Heart right ventricle (tissue), 16 donors: ENCODE results near the gene PPP2R3C. TPM values are rescaled to one million over a fixed set of nuclear protein-coding genes. Genes with fewer than 3 reads are reported as not detected.

ENCODE experiments used
- ATAC-seq, 8 donors: fragments of 200-7000 bp; cut with Tn5 transposase; one replicate each; pipeline ENCODE4 v1.9.1; 2020; ENCODE audit warnings: mild to moderate bottlenecking in 8 of 8, moderate library complexity in 8 of 8, moderate number of reproducible peaks in 1 of 8
- DNase-seq, 2 donors: peaks; one replicate each; pipeline ENCODE4 v3.0.0-alpha.2; 2020
- H3K27ac ChIP-seq, 10 donors: fragments of 200-600 bp; sonication (generic) in 2 of 10; one replicate each; pipeline versions ENCODE4 v1.5.0 to v1.8.0; 2020 to 2022; ENCODE audit warnings: mild to moderate bottlenecking in 3 of 10
- H3K27me3 ChIP-seq, 7 donors: fragments of 200-600 bp; one replicate each; pipeline ENCODE4 v1.8.0; 2021 to 2022; ENCODE audit warnings: mild to moderate bottlenecking in 2 of 7
- H3K36me3 ChIP-seq, 9 donors: fragments of 200-600 bp; sonication (generic) in 1 of 9; one replicate each; pipeline versions ENCODE4 v1.5.0 to v1.8.0; 2020 to 2022; ENCODE audit warnings: mild to moderate bottlenecking in 2 of 9
- H3K4me1 ChIP-seq, 9 donors: fragments of 200-600 bp; sonication (generic) in 1 of 9; one replicate each; pipeline versions ENCODE4 v1.5.0 to v1.8.0; 2020 to 2022; ENCODE audit warnings: mild to moderate bottlenecking in 4 of 9
- H3K4me3 ChIP-seq, 10 donors: fragments of 200-600 bp; sonication (generic) in 2 of 10; one replicate each; pipeline versions ENCODE4 v1.5.0 to v1.8.0; 2020 to 2022; ENCODE audit warnings: mild to moderate bottlenecking in 7 of 10, moderate library complexity in 2 of 10
- H3K9me3 ChIP-seq, 11 donors: fragments of 200-600 bp in 10 of 11; sonication (generic) in 2 of 11; one replicate each; pipeline versions ENCODE4 v1.5.0 to v1.8.0; 2013 to 2022; ENCODE audit warnings: mild to moderate bottlenecking in 2 of 11, control low read depth in 1 of 11, moderate library complexity in 1 of 11
- CTCF ChIP-seq, 9 donors: fragments of 200-600 bp; sonication (generic) in 2 of 9; IDR thresholded peaks; one replicate each; pipeline versions ENCODE4 v1.5.0 to v1.8.0; 2021 to 2022; ENCODE audit warnings: antibody characterized with exemption in 9 of 9, mild to moderate bottlenecking in 5 of 9, moderate library complexity in 1 of 9
- WGBS, 2 donors: extraction: QIAGEN DNeasy Blood & Tissue Kit; methylation state at CpG; one replicate each; pipeline ENCODE4 v1.1.7; 2013; ENCODE audit warnings: inconsistent platforms in 1 of 2; 5-methylcytosine and 5-hydroxymethylcytosine counted together
- intact Hi-C, 10 donors: fragments of 100-400 bp; cut with DNase I; formaldehyde crosslinking; loops; one replicate each; pipeline versions ENCODE4 v1.11.1 to v1.14.2; 2022
- long read RNA-seq, 3 donors: library from polyadenylated mRNA; unstranded; transcript quantifications; one replicate each; pipeline ENCODE4 v2.0.0, GENCODE V29; 2020 to 2021
- polyA plus RNA-seq, 2 donors: library from polyadenylated mRNA; stranded (reverse); fragments of 200-250 nt; gene quantifications; one replicate each; pipeline ENCODE4 v1.2.3, GENCODE V29; 2013
- total RNA-seq, 10 donors: library from RNA; stranded (reverse); fragmentation: NEBNext Ultra II Directional in 3 of 10; extraction: Animal tissue kit (Norgen Biotek cat#: 25700) in 3 of 10; gene quantifications; one replicate each; pipeline versions ENCODE4 v1.2.1 to v1.2.4, GENCODE V29; 2021 to 2023
- donor health status: Arrhythmogenic right ventricular cardiomyopathy.
- donor health status: ischemic (EF 13 %, LVEDD 7.1; RV severe dilation, severe dysfunction).
- donor health status: healthy with polysubstance abuse.
- donor health status: DM: no; HTN: yes; CAD: no.
- donor health status: DM: no; HTN: no; CAD: no.
- donor health status: ischemic (EF 25% LVEDD 6.9; RV normal size, moderate dysfunction).
- donor health status: ischemic (EF 25% LVEDD 5.7; RV mildly dilated, moderate dysfunction).
- donor health status: healthy.
- donor health status: DM: yes; HTN: yes; CAD: no.
- donor health status: Ischemic cardiomyopathy.
- donor health status: ischemic (EF 35%, LVEDD 5.7; RV mildly dilated, moderate dysfunction).
- donor health status: nonischemic (EF 11% LVEDD 7.7; RV severe dilation, severe dysfunction).
- donor health status: DM: yes; HTN: yes; CAD: no.
- donor health status: PGD.
- donor health status: ischemic (EF 29% LVEDD 5.4; RV normal size, mild dysfunction).
- donor health status: nonischemic (EF 23%, LVEDD 6.1; RV moderate dilation, normal function).

Gene PPP2R3C
- total RNA-seq = 10 to 100 TPM; 25.8 to 36.3 (median 27.9) TPM
- 10 to 100 TPM; 25.5 to 28.6 TPM for polyA plus RNA-seq
- long read RNA-seq, donor 1, transcript PPP2R3C-217 (12 exons, 1,846 nt) = minor isoform, 5 of 32 reads
- long read RNA-seq, donor 1, transcript PPP2R3C-201 (13 exons, 1,839 nt) = major isoform, 14 of 32 reads
- long read RNA-seq, donor 1, partial matches to known transcripts = 4 of 32 reads
- long read RNA-seq, donor 1, other reads (novel, unspliced or antisense) = 8 of 32 reads
- long read RNA-seq, donor 2, transcript PPP2R3C-201 (13 exons, 1,839 nt) = major isoform, 22 of 34 reads
- long read RNA-seq, donor 2, partial matches to known transcripts = 3 of 34 reads
- long read RNA-seq, donor 2, other reads (novel, unspliced or antisense) = 5 of 34 reads
- long read RNA-seq, donor 3, transcript PPP2R3C-217 (12 exons, 1,846 nt) = minor isoform, 11 of 60 reads
- long read RNA-seq, donor 3, transcript PPP2R3C-201 (13 exons, 1,839 nt) = major isoform, 34 of 60 reads
- long read RNA-seq, donor 3, partial matches to known transcripts = 7 of 60 reads
- long read RNA-seq, donor 3, other reads (novel, unspliced or antisense) = 8 of 60 reads

GRCh38 chr14:35121887-35122695 is at the start of gene PPP2R3C, which contains the start of gene PRORP:
Gene PPP2R3C, minus strand, starts transcription at chr14:35121990. Its CDS starts 31 bp downstream, at chr14:35121959.
Gene PRORP, plus strand, starts transcription at chr14:35122552. Its CDS starts 694 bp downstream, at chr14:35123246.
- intact Hi-C loops = loop anchor here in 6 of 10 donors (2.0 to 10.0 kb wide), 7 partner anchors 75 to 1203 kb away; partner anchors contain the start of genes FAM177A1 (in 4 of the 6), BAZ1A (in 2 of the 6), SRP54 (in 2 of the 6) and MBIP (in 1 of the 6)
- DNase-seq (peak; percentile 86 to 93), ATAC-seq (peak; percentile 93 to 97 (median 96))
- H3K27me3 ChIP-seq = no peaks in the 10 kb centered on the region
- no peak for TF ChIP-seq CTCF (IDR thresholded peaks at IDR 0.05)
- H3K27ac ChIP-seq = peak within 1 kb of the TSS; percentile 92 to 98 (median 95)
- H3K9me3 ChIP-seq = no peaks in the 10 kb centered on the region
- peaks cover 0 to 28% (median 0%) of the 10 kb centered on the region in 9 donors for H3K36me3 ChIP-seq
- H3K4me1 ChIP-seq = peaks cover 0 to 73% (median 34%) of the 10 kb centered on the region in 9 donors
- WGBS, 2 donors = 0% methylated on average over 57 of the region's 57 CpGs
- peak within 1 kb of the TSS; percentile 33 to 90 (median 70) for H3K4me3 ChIP-seq

DNA sequence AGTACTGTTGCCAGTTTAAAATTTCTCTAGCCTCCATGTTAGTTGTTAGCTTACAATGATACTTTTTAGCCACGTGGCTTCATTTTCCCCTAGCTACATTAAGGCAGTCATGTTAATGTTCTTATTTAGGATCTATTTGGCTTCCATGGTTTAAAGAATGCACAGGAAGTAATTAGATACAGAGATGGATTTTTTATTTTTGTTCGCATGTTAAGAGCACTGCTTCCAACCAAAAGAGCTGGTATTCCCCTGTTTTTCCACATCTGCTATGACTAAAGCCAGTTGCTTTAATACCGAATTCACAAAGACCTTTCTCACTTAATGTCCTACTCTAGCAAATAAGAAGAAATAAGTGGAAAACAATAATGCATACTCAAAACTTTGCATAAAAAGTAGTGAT is 45.7 kb upstream of the PPP2R3C start:
- 89 to 93% methylated on average over 3 of the region's 3 CpGs for WGBS, 2 donors
- TF ChIP-seq CTCF (IDR thresholded peaks at IDR 0.05) = no peak
- Histone ChIP-seq H3K27me3 (no peaks in the 10 kb centered on the region), H3K4me1 (no peaks in the 10 kb centered on the region), H3K9me3 (no peaks in the 10 kb centered on the region), H3K36me3 (peaks cover 0 to 29% (median 0%) of the 10 kb centered on the region in 9 donors), H3K27ac (no peak overlapping the region), H3K4me3 (no peak overlapping the region)
- ATAC-seq (no peak), DNase-seq (no peak)
- intact Hi-C loops = no loop called here

DNA sequence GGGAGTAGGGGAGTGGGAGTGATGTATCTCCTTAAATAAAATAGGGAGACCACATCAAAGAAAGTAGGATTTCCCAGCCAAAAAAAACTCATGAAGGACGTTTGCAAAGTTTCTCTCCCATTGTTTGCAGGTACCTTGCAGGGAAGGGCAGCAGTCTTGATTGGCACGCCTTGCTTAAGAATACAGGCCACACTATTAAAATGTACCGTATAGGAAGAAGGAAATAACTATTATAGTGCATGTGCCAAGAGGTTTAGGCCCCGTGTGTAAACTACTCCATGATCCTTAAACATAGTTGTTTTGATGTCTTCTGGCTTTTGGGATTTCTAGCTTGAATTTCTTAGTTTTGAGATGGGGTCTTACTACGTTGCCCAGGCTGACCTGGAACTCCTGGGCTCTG is 43.1 kb upstream of the PPP2R3C start:
- ATAC-seq (no peak), DNase-seq (no peak)
- no peak overlapping the region for H3K27ac ChIP-seq
- intact Hi-C loops = no loop called here
- no peak overlapping the region for H3K4me3 ChIP-seq
- 83 to 85% methylated on average over 5 of the region's 5 CpGs for WGBS, 2 donors
- no peaks in the 10 kb centered on the region for H3K27me3 ChIP-seq
- H3K9me3 ChIP-seq = no peaks in the 10 kb centered on the region
- peaks cover 0 to 22% (median 3%) of the 10 kb centered on the region in 9 donors for H3K4me1 ChIP-seq
- TF ChIP-seq CTCF (IDR thresholded peaks at IDR 0.05) = no peak
- H3K36me3 ChIP-seq = peaks cover 0 to 27% (median 0%) of the 10 kb centered on the region in 9 donors

GRCh38 chr14:35163384-35163783 is 41.6 kb upstream of the PPP2R3C start:
- DNase-seq (no peak), ATAC-seq (no peak)
- Histone ChIP-seq H3K36me3 (peaks cover 0 to 31% (median 0%) of the 10 kb centered on the region in 9 donors), H3K4me1 (peaks cover 0 to 26% (median 3%) of the 10 kb centered on the region in 9 donors), H3K9me3 (no peaks in the 10 kb centered on the region), H3K27ac (no peak overlapping the region), H3K4me3 (no peak overlapping the region), H3K27me3 (no peaks in the 10 kb centered on the region)
- TF ChIP-seq CTCF (IDR thresholded peaks at IDR 0.05) = no peak
- intact Hi-C loops = no loop called here
- 96 to 97% methylated on average over 1 of the region's 1 CpG for WGBS, 2 donors
